HG03196 (cell line): ENCODE measurements around the gene ARMH3.

Experiments
- ATAC-seq: cut with Tn5 transposase; IDR thresholded peaks from one replicate; pipeline ENCODE4 v1.9.1; 2021; ENCODE audit not compliant: unreplicated experiment

Gene ARMH3, protein sequence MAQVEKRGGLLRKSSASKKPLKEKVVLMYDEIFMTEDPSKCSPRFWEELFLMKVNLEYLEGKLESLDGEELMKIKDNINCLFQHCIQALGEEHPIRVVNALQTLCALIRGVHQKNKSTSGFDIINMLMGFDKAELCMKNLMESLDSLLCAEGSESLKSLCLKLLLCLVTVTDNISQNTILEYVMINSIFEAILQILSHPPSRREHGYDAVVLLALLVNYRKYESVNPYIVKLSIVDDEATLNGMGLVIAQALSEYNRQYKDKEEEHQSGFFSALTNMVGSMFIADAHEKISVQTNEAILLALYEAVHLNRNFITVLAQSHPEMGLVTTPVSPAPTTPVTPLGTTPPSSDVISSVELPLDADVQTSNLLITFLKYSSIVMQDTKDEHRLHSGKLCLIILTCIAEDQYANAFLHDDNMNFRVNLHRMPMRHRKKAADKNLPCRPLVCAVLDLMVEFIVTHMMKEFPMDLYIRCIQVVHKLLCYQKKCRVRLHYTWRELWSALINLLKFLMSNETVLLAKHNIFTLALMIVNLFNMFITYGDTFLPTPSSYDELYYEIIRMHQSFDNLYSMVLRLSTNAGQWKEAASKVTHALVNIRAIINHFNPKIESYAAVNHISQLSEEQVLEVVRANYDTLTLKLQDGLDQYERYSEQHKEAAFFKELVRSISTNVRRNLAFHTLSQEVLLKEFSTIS

DNA sequence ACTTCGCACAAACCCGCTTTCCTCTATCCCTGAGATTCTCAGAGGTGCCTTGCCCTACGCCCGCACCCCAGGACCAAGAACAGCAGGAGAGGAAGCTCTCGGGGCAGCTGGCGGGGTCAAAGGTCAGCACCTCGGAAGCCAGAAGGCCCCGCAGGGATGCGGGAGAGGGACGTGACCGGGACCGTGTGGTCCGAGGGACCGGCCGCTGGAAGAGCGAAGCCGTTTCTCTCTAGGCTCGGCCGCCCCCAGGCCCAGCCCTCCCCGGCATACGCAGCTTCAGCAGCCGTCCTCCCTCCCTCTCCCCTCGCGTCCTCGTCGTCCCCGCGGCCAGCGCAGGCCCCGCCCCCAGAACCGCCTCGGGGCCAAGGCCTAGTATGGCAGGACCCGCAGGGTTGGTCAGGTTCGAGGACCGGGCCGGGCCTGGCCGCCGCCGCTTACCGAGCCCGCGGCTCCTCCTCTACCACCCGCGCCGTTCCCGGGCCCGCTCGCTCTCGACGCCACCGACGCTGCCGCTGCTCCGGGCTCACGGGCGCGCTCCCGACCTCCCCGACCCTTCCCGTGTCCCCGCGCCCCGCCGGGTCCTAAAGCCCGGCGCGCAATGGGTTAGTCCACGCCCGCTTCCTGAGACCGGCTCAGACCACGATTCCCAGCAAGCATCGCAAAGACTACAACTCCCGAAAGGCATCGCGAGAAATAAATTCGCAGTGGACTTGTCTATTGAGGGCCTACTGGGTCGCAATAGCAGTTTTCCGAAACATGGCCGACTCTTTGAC lies at the start of gene ARMH3:
Gene ARMH3, minus strand, starts transcription at position 527 of the 773 bp plus-strand sequence. CDS start 16,059 bp downstream, outside the sequence.
- ATAC-seq, result peak; percentile 96

- no peak for ATAC-seq
Observed at GRCh38 chr10:102102421-102102820, 46.4 kb upstream of the ARMH3 start.

DNA sequence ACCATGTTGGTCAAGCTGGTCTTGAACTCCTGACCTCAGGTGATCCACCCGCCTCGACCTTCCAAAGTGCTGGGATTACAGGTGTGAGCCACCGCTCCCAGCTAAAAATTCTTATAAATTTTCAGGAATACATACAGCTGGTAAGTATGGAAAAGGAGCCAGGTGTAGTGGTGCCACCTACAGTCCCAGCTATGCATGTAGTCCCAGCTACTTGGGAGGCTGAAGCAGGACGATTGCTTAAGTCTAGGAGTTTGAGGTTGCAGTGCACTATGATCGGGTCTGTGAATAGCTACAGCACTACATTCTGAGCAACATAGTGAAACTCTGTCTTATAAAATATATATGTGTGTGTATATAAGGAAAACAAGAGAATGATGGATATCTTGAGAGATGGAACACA lies 45.2 kb upstream of the ARMH3 start:
- no peak for ATAC-seq

- no peak for ATAC-seq
Observed at GRCh38 chr10:102096449-102096848, 40.5 kb upstream of the ARMH3 start.

- ATAC-seq, result no peak
Observed at GRCh38 chr10:102090772-102091171, 34.8 kb upstream of the ARMH3 start.

DNA sequence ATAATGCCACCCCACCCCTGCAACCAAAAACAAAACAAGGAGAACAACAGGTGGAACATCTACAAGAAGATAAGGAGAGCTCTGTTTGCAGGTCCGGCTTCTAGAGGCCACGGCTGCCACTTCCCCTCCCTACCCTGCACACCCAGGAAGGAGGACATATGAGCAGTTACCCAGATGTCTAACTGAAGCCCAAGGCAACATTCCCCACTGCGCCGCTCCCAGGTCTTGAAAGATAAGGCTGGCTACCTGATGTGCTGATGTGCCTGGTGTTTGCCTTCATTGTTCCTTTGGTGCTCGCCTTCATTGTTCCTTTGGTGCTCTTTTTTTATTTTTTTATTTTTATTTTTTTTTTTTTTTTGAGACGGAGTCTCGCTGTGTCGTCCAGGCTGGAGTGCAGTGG lies 30.2 kb upstream of the ARMH3 start:
- ATAC-seq, result no peak

- ATAC-seq, result no peak
Observed at GRCh38 chr10:102085336-102085735, 29.4 kb upstream of the ARMH3 start.

GRCh38 chr10:102083541-102083940 lies 27.6 kb upstream of the ARMH3 start:
- no peak for ATAC-seq

- peak; percentile 66 for ATAC-seq
Observed at GRCh38 chr10:102072673-102073527, 16.9 kb upstream of the ARMH3 start.

GRCh38 chr10:102069071-102069470 lies 13.1 kb upstream of the ARMH3 start:
- ATAC-seq, result no peak

DNA sequence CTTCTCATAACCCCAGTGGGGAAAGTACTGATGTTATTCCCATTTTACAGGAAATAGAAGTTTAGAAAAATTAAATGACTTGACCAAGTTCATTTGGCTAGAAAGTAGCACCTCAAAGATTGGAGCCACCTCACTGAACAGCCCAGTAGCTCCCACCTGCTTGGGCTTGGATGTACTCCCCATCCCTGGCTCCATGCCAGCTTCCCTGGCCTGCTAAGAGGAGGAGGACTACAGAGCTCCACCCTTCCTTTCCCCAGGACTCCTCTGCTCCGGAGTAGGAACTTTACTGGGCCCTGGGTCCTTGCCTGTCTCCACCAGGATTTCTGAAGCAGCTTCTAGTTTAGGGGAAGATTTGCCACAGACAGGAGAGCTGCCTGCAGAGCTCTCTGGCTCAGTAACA lies 12.2 kb upstream of the ARMH3 start:
- ATAC-seq, result no peak

DNA sequence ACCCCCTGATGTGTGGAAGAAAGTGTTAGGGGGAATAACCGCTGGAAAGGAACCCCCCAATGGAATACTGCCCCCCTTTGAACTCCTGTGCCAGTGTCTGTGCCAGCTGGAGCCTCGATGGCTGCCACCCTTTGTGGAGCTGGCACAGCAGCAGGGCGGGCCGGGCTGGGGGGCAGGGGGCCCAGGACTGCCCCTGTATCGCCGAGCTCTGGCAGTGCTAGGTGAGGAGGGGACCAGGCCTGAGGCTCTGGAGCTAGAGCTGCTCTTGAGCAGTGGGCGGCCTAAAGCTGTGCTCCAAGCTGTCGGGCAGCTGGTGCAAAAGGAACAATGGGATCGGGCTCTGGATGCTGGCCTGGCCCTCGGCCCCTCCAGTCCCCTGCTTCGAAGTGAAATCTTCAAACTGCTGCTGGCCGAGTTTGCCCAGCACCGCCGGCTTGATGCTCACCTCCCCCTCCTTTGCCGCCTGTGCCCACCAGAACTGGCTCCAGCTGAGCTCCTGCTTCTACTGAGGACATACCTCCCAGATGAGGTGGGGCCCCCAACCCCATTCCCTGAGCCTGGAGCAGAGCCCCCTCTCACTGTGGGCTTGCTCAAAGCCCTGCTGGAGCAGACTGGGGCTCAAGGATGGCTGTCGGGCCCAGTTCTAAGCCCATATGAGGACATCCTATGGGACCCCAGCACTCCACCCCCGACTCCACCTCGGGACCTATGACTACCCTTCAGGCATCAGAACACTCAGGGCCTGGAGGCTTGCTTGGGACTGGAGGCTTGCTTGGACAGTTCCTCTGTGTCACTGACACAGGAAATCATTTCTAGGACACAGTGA lies 11.3 kb upstream of the ARMH3 start:
- no peak for ATAC-seq

DNA sequence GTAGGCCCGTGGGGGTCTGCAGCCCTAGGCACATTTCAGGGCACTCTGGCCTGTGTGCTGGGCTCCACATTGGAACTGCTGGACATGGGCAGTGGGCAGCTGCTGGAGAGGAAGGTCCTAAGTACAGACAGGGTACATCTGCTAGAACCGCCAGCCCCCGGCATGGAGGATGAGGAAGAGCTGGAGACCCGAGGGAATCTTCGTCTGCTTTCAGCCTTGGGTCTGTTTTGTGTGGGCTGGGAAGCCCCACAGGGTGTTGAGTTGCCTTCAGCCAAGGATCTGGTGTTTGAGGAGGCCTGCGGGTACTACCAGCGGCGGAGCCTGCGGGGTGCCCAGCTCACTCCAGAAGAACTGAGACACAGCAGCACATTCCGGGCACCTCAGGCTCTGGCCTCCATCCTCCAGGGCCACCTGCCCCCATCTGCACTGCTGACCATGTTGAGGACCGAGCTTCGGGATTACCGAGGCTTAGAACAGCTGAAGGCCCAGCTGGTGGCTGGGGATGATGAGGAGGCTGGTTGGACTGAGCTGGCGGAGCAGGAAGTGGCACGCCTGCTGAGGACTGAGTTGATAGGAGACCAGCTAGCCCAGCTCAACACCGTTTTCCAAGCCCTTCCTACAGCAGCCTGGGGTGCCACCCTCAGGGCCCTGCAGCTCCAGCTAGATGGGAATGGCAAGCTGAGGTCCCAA lies 10.6 kb upstream of the ARMH3 start:
- no peak for ATAC-seq

- ATAC-seq, result peak; percentile 10
Observed at GRCh38 chr10:102065561-102066398, 9.8 kb upstream of the ARMH3 start.

- ATAC-seq, result peak; percentile 95
Observed at GRCh38 chr10:102064868-102065560, 9.0 kb upstream of the ARMH3 start, which contains the start of gene HPS6. Gene HPS6, plus strand, starts transcription at chr10:102065349. Its CDS starts 126 bp downstream, at chr10:102065475.

GRCh38 chr10:102064503-102064867 lies 8.5 kb upstream of the ARMH3 start:
- ATAC-seq, result no peak

GRCh38 chr10:102059987-102060386 lies 4.0 kb upstream of the ARMH3 start:
- ATAC-seq, result no peak
